DMS153 treated with DMSO at 0.1 percent for 48 hours (cell line): Measurements from ENCODE around the gene OTOS.

ENCODE experiments used
- DNase-seq: peaks from one replicate; lab custom pipeline; 2025; ENCODE audit not compliant: unreplicated experiment; lab: John Stamatoyannopoulos, UW

The OTOS gene

DNA sequence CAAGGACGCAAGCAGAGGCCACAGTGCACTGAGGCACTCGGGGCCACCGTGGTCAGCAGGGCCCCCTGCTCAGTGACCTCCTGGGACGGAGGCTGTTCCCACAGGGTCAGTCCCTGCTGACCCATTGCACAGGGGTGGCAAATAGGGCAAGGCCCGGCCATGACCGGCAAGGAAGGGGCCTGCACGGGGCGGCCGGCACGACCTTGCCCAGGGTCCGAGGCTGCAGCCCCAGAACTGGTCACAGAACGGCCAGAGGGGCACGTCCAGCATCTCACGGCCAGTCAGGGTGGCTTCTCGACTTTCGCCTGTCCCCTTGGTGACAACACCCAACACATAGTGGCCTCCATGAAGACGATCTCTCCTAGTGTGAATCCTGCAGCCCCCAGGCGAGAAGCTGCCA lies 27.6 kb upstream of the OTOS start:
- DNase-seq, result no peak

DNA sequence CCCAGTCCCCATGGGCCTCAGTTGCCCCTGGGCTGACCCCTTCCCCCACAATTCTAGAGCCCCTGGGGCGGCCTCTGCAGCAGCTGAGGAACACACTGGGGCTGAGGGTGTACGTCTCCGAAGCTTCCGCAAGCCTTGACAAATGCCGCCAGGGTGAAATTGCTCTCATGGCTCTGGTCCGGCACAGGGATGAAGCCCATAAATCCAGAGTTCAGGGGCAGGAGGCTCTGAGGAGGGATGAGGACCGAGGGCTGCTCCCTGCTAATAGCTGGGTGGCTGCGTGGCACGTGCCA lies 27.1 kb upstream of the OTOS start:
- no peak for DNase-seq

DNA sequence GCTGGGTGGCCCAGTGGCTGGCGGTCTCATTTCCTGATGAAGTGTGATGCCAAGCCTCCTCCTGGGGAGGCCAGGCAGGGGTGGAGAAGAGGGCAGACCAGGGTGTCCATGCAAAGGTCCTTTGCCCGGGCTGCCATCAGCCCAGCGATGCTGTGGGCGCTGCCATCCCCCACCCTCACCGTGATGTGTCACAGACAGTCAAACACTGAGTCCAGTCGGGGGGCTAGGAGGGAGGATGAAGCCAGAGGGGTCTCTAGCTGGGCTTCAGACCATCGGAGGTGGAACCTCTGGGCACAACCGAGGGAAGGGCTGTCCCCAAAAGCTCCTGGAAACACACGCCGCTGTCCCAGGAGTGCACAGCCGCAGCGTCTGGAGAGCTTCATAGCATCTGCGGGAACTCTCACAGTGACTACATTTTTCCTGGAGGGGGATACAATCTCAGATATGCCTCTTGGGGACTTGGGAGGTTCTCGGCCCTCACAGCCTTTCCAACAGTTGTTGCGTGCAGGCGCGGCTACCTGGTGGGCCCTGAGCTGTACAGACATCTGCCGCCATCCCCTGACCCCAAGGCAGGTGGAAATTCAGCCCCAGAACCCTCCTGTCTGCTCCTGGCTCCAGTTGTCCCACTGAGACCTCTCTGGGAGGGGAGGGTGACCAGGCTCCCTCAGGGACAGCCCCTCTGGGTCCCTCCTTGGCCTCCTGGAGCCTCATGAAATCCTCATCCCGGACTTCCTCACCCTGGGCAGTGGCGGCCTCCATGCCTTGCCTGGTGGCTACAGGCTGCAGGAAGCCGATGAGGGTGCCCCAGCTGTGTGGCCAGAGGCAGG lies 26.5 kb upstream of the OTOS start:
- DNase-seq, result no peak

DNA sequence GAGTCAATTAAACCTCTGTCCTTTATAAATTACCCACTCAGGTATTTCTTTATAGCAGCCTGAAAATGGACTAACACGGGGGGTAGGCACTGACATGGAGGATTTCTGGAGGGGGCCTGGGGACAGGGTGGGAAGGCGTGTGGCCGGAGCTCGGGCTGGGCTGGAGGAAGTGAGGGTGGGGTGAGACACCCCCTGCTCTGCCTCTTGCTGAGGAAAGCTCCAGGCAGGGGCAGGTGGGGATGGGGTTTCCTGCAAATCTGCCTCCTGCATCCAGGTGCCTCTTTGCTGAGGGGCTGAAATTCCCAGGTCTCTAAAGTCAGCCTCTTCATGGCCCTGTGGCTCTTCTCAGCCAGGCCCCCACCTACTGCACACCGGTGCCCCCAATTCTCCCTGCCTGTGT lies 25.7 kb upstream of the OTOS start:
- no peak for DNase-seq

DNA sequence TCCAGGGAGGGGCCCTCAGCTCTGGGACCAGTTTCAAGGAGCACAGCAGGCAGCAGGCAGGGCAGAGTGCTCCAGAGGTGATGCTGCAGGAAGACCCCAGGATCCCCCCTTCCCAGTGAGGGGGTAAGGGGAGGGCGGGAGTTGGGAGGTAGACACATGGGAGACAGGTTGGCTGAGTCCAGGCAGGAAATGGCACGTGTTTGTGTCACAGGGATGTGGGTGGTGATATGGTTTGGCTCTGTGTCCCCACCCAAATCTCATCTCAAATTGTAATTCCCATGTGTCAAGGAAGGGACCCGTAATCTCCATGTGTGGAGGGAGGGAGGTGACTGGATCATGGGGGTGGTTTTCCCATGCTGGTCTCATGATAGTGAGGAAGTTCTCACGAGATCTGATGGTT lies 25.2 kb upstream of the OTOS start:
- DNase-seq, result no peak

DNA sequence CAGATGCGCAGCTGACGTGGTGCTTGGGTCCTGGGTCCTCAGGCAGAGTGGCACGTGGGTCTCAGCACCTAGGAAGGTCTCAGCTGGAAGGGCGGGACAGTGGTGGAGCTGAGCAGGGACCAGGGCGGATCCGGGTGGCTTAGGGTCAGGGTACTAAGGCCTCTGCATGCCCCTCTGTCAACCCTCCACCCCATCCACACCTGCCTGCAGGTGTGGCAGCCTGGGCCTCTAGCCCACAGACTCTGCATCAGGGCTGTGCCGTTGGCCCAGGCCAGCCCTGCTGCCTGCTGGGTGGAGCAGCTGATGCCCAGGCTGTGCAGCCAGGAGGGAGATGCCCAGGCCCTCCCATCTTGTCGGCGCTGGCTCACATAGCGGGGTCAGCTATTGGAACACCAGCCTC lies 24.6 kb upstream of the OTOS start:
- no peak for DNase-seq

DNA sequence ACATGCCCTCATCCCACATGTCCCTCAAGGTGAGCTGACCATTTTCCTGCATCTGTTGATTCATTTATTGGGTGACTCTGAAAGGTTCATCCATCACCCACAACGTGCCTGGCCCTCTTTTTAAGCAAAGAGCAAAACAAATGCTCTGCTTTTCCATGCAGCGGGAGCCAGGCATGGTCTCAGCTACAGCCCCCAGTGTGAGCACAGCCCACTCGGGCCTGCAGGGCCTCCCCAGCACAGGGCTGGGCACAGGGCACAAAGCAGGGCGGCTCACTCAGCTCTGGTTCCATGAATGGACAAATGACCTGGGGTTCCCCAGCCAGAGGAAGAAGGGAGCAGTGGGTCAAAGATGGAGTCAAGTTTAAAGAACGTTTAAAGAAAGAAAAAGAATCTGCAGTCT lies 24.1 kb upstream of the OTOS start:
- DNase-seq, result no peak

DNA sequence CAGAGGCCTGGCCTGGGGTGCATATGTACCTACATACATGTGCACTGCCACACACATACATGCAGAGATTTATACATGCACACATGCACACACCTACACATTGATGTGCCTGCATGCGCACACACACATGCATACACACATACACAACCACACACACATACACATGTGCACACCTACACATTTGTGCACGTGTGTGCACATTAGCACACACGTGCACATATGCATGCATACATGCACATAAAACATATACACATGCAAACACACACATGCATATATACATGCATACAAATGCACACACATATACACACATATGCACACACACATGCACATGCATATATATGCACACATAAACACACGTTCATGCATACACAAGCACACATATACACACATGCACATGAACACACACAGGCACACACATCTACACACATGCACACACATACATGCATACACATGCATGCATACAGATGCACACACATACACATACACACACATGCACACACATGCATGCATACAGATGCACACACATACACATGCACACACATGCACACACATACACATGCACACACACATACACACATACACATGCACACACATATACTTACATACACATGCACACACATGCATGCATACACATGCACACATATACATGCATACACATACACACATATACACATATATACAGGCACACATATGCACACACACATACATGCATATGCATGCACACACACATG lies 23.6 kb upstream of the OTOS start:
- no peak for DNase-seq

DNA sequence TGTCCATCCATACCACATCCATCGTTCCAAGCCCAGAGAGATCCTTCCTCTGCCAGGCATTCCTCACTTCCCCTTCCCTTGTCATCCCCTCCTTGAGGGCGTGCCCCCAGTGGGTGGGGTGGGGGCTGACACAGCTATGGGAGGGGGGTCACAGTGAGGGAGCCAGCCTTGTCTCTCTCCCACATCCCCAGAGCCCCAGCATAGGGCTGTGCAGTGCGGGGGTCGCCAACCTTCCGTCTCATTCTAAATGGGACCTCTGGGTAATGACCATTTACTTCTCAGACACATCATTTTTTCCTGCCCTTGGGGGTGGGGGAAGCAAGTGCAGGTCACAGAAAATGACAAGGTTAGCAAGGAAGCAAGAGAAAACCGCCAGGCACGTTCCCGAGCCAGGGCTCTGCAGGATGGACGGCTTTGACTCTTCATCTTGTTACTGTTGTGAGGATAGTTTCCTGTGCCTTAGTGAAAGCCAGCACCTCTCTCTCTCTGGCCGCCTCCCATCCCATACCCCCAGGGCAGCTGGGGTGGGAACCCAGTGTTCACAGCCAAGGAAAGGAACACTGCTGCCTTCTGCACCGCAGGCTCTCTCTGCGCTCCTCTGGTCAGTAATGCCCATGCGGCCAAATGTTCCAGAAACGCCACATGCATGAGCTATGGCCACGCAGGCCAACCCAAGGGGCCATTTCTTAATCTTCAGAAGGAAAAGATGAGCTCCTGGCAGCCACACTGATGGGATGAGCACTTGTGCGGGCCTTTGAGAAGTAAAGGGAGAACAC lies 22.7 kb upstream of the OTOS start:
- DNase-seq, result no peak

DNA sequence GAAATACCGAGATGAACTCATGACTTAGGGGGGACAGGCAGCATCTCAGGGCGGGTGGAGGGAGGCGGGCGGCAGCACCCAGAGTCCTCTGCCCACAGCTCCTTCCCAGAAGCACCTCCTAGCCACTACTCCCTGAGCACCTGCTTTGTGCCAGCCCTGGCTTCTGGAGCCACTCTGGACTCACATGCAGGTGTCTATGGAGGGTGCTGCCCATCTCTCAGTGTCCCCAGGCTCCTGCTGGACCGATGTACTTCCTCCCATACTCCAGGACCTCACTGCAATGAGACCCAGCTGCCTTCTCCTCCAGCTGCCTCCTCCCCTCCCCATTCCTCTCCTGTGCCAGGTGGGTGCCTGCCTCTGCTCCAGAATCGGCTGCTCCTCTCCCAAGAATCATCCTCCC lies 22.1 kb upstream of the OTOS start:
- DNase-seq, result no peak

DNA sequence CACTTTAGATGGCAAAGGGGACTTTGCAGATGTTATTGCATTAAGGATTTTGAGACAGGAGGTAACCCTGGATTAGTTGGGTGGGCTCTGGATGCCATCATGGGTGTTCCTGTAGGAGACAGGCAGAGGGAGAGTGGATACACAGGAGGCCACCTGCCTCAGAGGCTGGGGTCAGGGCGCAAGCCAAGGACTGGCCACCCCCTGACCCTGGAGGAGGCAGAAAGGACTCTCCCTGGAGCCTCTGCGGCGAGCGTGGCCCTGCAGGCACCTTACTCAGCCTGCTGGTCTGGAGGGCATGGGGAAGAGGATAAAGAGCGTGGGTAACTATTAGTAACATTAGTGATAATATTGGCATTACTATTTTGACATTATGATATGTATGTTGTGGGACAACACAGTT lies 21.6 kb upstream of the OTOS start:
- no peak for DNase-seq

DNA sequence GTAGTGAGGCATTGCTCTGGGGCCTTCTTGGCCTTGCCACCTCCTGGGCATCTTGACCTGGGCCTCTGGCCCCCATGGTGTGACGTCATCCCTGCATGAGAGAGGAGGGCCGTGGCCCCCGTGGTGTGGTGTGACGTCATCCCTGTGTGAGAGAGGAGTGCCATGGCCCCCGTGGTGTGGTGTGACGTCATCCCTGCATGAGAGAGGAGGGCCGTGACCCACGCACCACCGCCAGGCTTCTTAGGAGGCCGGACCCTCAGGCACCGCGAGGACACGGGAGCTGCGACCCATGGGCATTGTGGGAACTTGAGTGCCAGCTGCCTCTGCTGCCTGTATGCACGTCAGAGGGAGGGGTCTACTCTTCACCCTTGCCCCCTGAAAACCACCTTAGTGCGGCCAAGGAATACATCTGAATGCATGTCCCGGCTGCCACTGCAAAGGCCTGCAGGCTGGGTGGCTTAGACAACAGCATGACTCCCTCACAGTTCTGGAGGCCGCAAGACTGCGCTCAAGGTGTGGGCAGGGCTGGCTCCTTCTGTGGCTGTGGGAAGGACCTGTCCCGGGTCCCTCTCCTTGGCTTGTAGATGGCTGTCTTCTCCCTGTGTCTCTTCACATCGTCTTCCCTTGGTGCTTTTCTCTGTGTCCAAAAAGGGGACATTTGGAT lies 20.8 kb upstream of the OTOS start:
- no peak for DNase-seq

DNA sequence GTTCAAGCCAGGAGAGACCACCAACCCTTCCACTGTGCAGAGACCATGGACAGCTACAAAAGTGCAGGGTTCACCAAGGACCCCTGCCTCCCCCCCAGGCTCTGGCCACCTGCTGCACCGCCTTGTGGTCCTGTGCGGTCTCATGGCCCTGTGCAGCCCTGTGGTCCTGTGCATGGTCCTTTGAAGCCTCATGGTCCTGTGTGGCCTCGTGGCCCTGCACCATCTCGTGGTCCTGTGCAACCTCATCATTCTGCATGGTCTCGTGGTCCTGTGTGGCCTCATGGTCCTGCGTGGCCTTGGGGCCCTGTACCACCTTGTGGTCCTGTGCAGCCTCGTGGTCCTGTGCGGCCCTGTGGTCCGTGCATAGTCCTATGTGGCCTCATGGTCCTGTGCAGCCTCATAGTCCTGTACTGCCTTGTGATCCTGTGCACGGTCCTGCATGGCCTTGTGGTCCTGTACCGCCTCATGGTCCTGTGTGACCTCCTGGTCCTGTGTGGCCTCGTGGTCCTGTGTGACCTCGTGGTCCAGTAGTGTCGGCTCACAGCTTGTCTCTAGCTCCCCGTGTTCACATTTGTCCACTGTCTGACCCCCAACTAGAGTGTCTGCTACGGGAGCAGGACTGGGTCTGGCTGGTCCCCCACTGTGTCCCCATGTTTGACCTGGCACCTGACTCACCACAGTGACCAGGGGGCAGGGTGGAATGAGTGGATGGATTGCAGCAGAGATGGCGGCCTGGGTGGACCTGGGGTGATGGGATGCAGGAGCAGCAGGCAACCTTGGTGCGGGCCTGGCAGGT lies 20.0 kb upstream of the OTOS start:
- DNase-seq, result no peak

DNA sequence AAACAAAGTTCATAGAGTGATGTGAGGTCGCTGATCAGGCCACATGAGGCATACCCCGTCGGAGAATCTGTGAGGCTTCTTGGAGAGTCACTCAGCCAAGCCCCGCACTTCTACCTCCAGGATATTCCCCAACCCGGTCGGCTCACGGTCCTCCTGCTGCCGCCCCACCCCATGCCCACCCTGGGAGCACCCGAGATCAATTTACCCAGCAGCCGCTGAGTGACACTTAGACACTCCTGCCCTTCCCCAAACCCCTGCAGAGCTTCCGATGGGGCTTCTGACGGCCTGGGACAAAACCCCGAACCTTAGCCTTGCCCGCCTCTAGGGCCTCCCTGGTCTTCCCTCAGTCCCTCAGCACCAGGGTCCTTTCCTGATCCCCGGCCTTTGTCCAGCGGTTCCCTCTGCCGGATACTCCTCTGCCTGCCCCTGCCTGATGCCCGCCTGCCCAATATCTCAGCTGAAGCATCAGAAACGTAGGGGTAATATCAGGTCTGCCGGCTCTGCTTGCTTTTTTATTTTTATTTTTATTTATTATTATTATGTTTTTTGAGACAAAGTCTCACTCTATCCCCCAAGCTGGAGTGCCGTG lies 18.9 kb upstream of the OTOS start:
- no peak for DNase-seq

DNA sequence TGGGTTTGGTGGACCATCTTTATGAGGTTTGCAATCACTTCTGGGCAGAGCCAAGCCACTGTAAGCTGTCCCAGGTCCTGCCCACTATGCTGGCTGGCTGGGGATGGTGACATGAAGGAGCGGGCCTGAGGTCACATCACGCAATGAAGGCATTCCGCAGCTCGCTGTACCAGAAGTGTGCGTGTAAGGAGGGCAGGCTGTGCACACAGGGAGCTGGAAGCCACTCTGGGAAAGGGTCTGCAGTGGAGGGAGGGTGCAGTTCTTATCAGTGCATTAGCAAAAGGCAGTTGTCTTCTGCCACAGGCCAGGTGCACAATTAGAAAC lies 16.7 kb upstream of the OTOS start:
- no peak for DNase-seq

DNA sequence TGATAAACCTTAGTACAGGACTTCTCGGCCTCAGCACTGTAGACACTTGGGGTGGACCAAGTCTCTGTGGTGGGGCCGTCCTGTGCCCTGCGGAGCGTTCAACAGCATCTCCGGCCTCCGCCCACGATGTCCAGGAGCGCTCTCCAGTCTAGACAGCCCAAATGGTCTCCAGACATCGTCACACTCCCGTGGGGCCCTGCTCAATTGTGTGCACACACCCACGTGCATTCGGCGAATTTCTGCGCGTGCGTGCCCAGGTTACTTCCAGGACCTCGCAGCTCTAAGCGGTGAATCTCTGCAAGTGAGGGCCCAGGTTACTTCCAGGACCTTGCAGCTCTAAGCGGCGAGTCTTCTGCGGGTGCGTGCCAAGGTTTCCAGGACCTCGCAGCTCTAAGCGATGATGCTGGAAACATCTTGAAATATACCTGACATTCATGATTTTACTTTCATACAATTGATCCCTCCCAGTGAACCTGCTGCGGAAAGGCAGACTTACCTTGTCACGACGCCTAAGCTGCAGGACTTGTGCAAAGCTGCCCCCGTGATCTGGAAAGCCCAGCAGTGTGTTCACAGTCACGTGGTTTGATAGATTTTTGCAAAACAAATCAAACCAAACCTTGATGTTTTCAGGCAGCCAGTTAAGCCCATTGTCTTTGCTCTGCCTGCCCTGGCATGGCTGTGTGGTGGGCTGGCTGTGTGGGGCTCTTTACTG lies 16.1 kb upstream of the OTOS start:
- DNase-seq, result no peak

DNA sequence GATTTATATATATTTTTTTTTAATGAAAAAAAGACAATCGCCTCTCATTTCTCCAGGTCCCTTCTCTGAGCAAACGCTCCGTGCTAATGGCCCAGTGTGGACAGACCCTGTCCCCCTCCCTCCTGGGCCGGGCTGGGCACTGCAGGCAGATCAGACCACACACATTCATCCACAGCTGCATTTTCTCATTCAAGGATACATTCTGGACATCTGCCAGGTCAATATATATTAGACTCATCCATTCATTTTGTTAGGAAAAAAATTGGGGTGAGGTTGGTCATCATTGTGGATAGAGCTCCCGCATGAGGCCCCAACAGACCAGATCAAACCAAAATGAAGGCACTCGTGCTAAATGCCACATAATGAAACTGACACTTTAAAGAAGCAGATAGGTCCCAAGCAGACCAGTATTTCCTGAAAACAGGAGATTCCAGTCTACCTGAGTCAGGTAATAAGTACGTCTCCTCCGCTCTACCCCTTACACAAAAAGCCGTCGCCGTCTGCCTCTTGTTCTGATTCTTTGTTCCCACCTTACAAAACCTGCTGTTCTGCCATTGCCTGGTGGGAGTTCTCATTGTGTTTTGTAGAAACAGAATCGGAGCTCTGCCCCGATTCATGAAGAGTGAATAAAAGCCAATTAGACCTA lies 15.4 kb upstream of the OTOS start:
- DNase-seq, result no peak

DNA sequence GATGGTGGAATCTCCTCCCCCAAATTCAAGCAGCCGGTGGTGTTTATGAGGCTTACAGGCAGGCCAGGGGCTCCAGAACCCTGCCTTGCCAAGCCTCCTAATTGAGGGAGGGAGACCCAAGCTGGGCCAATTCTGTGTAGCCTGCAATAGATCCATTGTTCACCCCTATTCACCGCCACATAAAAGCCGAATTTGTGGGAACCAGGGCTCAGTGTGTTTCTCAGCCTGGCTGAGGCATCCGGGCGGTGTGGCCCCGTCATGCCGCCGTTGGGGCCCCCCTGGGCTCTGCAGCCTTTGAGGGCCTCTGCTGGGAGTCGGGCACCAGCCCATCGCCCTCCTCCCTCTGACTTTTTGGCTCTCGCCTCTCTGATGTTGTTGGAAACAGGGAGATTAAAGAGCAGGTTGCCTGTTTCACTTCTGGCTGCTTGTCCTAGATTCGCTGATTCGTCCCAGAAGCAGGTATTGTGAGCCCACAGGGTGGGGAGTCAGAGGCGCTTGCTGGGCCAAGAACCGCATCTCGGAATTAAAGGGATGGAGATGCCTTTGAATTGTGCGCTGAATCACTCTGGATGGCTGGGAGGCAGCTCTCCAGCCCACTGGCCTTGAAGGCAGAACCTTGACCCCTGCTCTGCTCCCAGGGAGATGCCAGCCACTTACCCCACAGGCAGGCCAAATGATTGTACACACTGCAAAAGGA lies 14.7 kb upstream of the OTOS start:
- DNase-seq, result no peak

DNA sequence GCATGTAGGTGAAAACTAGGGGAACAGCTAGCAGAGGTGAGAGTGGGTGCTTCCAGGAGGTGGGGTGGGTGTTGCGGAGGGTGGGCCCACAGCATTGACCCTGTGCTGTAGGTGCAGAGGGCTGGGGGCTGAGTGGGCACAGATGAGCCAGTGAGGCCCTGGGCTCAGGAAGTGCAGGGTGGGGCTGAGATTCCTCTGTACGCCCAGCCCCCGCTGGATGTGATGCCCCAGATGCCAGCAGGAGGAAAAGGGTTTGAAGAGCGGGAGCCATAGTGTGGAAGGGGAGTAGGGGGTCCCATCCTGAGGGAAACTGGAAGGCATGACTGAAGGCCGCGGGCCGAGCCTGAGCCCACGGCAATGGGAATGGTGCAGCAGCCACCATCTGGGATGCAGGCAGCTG lies 14.1 kb upstream of the OTOS start:
- DNase-seq, result no peak
